HG03103 (cell line): ENCODE data around the gene LRP1B.
"Not testable (repeated sequence)": the region's sequence is repeated elsewhere in the genome, so short reads cannot be mapped to it uniquely, and the experiment has no call there.

Experiments used
- ATAC-seq: cut with Tn5 transposase; IDR thresholded peaks from one replicate; pipeline ENCODE4 v1.9.1; 2021; ENCODE audit warnings: low read depth; ENCODE audit not compliant: unreplicated experiment

Gene LRP1B

DNA sequence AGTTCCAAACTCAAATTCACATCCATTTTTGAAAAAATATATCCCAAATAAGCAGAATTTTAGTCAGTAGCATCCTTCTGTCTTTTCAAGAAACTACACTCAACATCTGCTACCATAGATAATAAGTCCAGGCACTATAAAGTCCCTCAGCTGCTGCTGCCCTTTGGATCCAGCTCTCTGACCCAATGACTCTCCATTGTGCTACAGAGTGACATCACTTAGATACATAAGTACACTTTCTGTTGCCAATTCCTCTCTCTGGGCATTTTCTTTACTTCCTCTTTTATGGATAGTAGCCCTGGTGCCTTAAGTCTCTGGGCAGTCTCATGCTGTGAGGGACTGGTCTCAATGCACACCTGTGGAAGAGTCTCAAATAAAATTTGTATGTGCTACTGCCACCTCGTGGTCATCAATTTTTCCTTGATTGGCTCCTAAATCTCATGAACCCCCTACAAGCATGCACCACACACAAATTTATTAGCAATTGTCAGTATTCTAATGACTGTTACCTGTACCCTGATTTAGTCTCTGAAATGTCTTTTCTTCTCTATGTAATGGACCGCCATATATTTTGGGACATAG lies 219.2 kb downstream of the LRP1B start:
- ATAC-seq, result peak; percentile 79

DNA sequence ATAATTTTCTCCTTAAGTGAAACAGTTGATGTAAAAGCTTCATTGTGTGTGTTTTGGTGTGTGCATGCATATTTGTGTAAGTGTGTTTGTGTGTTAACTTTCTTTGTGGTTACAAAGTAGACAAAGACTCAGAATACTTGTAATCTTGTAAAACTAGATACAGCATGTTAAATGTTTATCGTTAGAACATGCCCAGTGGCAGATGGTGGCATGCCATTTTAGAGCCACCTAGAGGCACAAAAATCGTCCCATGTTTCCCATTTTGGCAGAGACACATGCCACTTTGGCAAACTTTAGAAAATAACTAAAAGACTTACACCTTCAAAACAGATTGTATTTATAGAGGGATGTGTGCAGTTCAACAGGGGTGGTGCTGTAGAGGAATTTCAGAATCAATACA lies 224.1 kb downstream of the LRP1B start:
- no peak for ATAC-seq

- no peak for ATAC-seq
Measured at GRCh38 chr2:141900826-141901225, 230.0 kb downstream of the LRP1B start.

DNA sequence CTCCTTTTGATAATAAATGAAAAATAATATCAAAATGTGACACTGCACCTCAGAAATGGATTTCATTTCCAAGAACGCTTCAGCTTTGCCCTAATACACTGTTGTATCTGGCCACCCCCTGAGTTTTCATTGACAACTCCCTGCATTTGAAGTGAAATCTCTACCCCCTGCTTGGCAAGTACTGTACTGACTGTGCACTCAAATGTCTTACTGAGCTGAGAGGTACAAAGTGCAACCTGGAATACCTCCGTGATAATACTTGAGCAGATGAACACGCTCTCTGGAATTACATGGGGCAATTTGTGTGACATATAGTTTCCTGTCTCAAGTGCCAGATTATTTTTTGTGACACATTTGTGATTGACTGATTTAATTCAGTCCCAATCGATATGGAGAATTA lies 231.1 kb downstream of the LRP1B start:
- no peak for ATAC-seq

DNA sequence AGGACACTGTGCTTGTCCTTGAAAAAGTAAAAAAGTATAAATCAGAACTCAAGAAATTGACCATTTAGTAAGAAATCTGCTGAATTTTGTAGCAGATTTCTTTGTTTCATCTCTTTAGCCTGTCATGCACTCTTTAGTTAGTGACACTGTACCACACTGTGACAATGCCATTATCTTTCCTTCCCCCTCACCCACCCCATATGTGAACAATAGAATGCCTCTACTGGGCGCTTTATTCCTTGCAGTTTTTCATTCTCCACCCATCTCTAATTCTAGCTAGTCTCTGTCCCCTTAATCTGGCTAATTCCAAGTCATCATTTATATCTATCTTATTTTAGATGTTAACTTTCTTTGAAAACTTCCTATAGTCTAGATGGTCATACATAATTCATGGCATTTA lies 241.0 kb downstream of the LRP1B start:
- no peak for ATAC-seq

DNA sequence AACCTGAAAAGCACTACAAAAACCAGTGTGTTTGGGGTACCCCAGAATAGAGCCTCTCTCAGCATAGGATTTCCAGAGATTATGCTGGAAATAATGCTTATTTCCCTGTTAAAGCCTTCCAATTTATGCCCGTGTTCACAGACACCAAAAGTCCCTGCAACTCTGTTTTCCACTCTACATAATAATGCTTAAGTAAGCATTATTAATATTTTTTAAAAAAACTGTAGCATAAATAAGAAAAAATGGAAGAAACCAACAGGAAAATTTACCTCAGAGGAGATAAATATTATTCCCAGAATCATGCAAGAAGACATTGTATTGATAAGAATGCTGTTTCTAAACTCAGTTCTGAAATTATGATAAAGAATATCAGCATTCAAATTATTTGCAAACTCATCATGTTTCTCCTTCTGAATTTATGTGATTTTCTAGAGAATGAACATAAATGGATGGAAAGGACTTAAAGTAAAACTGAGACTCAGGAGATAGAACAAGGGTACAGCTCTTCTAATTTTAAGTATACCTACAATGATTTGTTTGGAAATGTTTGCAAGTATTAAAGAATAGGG lies 241.7 kb downstream of the LRP1B start:
- no peak for ATAC-seq

GRCh38 chr2:141887363-141887762 lies 243.5 kb downstream of the LRP1B start:
- ATAC-seq, result no peak

- ATAC-seq, result no peak
Measured at GRCh38 chr2:141878016-141878415, 252.8 kb downstream of the LRP1B start.

GRCh38 chr2:141871913-141872634 lies 258.7 kb downstream of the LRP1B start:
- ATAC-seq, result no peak

- no peak for ATAC-seq
Measured at GRCh38 chr2:141869572-141869971, 261.2 kb downstream of the LRP1B start.

DNA sequence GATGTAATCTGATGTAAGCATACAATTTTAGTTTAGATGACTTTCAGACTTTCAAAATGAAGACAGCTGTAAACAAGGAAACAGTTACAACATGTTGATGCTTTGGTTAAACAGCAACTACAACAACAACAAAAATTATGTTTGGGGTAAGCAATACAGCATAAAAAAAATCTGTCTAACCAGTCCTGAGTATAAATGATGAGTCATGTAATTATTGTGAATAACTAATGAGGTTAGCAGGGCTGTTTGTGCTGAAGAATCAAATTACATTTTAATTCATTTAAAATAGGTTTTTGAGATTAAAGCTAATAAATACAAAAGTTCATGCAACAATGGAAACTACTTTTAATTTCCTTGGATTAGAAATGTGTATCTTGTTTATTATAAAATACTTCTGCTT lies 266.9 kb downstream of the LRP1B start:
- ATAC-seq, result no peak

GRCh38 chr2:141856215-141856919 lies 274.4 kb downstream of the LRP1B start:
- no peak for ATAC-seq

DNA sequence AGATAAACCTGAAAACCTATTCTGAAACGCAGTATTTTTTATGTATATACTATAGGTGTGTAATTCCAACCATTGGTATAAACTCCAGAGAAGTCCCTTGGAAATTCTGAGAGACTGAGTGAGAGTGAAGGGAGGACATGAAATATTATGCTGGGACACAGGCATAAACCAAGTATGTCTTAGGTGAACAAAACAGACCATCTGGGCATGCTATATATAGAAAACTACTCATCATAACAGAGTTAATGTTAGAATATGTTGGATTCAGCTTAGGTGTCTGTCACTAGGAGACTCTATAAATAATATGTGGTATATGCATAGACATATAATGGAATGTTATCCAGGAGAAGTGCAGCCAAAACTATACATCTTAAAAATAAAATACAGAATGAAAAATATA lies 282.6 kb downstream of the LRP1B start:
- no peak for ATAC-seq

DNA sequence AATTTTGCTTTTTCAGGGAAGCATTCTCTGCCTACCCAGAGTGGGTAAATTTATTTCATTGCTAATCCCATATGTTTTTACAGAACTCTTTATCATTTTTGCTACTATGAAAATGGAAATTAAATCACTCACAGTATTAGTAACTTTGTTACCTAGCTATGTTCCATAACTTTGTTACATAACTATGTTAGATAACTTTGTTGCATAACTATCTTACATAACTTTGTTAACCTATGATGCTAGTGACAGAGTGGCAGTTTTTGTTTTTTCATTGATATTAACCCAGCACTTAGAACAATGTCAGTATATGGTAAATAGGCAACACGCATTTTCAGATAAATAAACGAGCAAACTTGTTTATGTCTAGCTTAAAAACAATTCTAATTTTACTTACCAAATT lies 286.6 kb downstream of the LRP1B start:
- no peak for ATAC-seq

GRCh38 chr2:141835103-141835502 lies 295.7 kb downstream of the LRP1B start:
- no peak for ATAC-seq

DNA sequence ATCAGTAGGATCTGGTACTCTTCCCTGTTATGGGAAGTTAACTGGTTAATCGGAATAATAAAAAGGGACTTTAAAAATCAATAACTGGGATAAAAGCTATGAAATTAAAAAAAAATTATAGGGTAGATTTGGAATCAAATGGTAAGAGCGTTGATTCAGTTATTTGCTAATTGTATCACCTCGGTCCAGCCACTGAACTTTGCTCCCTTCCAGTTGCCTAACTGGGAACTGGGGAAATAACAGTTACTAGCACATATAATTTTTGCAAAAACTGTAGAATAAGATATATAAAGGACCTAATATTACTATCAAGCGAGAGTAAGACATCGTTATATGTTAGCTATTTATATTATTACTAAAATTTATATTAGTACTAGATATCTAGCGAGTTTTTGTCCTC lies 302.1 kb downstream of the LRP1B start:
- no peak for ATAC-seq

DNA sequence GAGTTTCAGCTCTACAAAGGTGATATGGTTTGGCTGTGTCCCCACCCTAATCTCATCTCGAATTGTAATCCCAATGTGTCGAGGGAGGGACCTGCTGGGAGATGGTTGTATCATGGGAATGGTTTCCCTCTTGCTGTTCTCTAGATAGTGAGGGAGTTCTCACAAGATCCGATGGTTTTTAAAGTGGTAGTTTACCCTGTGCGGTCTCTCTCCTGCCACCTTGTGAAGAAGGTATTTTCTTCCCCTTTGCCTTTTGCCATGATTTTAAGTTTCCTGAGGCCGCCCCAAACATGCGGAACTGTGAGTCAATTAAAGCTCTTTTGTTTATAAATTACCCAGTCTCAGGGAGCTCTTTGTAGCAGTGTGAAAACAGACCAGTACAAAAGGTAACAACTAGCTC lies 306.0 kb downstream of the LRP1B start:
- no peak for ATAC-seq

- ATAC-seq, result no peak
Measured at GRCh38 chr2:141820893-141821292, 309.9 kb downstream of the LRP1B start.

DNA sequence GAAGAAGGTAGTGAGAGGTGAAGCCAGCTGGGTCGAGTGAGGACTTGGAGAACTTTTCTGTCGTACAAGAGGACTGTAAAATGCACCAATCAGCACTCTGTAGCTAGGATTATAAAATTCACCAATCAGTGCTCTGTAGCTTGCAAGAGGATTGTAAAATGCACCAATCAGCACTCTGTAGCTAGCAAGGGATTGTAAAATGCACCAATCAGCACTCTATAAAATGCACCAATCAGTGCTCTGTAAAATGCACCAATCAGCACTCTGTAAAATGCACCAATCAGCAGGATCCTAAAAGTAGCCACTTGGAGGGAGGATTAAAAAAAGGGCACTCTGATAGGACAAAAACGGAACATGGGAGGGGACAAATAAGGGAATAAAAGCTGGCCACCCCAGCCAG lies 315.5 kb downstream of the LRP1B start:
- ATAC-seq, result not testable (repeated sequence)

DNA sequence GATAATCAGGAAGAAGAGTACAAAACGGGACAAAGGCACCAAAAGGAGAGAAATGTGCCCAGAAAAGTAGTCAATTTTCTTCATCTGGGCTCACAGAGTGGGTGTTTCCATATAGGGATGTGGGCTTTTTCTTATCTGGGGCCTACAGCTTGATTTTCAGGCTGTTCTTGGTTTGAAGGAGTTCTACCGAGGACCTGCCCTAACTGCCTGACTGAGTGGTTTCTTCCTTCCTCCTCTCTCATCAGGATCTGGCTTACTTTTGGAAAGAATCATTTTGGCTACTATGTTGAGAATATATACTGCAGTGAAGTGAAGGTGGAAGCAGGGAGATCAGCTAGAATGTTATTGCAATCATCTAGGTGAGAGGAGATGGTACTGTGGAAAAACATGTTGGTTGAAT lies 316.7 kb downstream of the LRP1B start:
- ATAC-seq, result no peak

GRCh38 chr2:141810148-141810547 lies 320.7 kb downstream of the LRP1B start:
- ATAC-seq, result no peak

DNA sequence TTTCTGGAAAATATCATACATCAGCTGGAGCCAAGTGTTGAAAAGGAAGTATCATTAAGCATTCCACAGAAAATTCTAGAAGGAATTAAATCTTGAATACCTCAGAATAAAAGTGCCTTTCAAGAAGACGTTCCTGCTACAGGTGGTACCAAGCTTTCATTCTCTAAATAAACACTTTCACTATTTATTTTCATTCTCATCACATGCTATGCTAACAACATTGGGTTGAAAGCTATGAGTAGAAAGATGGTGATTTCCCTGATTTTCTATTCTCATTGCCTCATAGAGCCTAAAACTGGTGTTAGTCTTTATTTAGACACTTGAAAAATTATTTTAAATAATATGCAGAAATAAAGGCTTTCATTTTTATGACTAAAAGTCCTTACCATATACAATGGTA lies 324.7 kb downstream of the LRP1B start:
- no peak for ATAC-seq
